ENCODE results near the gene RAET1L. TPM values are rescaled to one million over a fixed set of nuclear protein-coding genes. Genes with fewer than 3 reads are reported as not detected.
A peak's percentile ranks its signal among the peaks of the same experiment; 100 is the strongest.

The RAET1L gene
- total and polyA plus RNA-seq, 10 of the 15 experiments (the other 5 are each of a cell fraction or from before 2014, with no cell fraction given) = not detected

- no peak for TF ChIP-seq ZBTB40 (IDR thresholded peaks at IDR 0.05; ENCODE audit: borderline replicate concordance)
- no peak for TF ChIP-seq NKRF (conservative IDR thresholded peaks at IDR 0.05)
- no peak for TF ChIP-seq ATF2 (IDR thresholded peaks at IDR 0.05; ENCODE audit: low read length)
- TF ChIP-seq FOXM1 (IDR thresholded peaks at IDR 0.05; ENCODE audit: low read depth, low read length) = no peak
- no peak for TF ChIP-seq IRF3 (IDR thresholded peaks at IDR 0.05)
- TF ChIP-seq CUX1 (IDR thresholded peaks at IDR 0.05; ENCODE audit: insufficient replicate concordance, low read depth, low read length) = no peak
- no peak for TF ChIP-seq MXI1 (IDR thresholded peaks at IDR 0.05; ENCODE audit: low read depth, low read length)
- no peak for TF ChIP-seq EZH2 (IDR thresholded peaks at IDR 0.05; ENCODE audit: borderline replicate concordance, control insufficient read depth, low read depth, low read length)
- no peak for TF ChIP-seq SMC3 (IDR thresholded peaks at IDR 0.05; ENCODE audit: borderline replicate concordance, low read length)
- TF ChIP-seq ZNF622 (IDR thresholded peaks at IDR 0.05) = no peak
- no peak for TF ChIP-seq MTA2 (IDR thresholded peaks at IDR 0.05; ENCODE audit: low read depth)
- TF ChIP-seq POLR2AphosphoS5 (IDR thresholded peaks at IDR 0.05; ENCODE audit: low read length) = no peak
- TF ChIP-seq HDAC6 (IDR thresholded peaks at IDR 0.05; ENCODE audit: unreplicated experiment) = peak; percentile 38
- TF ChIP-seq ESRRA (IDR thresholded peaks at IDR 0.05; ENCODE audit: low read length) = no peak
- no peak for TF ChIP-seq RCOR1 (conservative IDR thresholded peaks at IDR 0.05; ENCODE audit: low read depth, low read length)
These were observed 34.5 kb downstream of the RAET1L start (continued) for GRCh38 chr6:149990661-149991471.
